ENCODE data around the gene CDH23.

CDH23 gene

GRCh38 chr10:71374481-71375233 is 22.1 kb upstream of the CDH23 start:
- no peak for TF ChIP-seq CTCF (conservative IDR thresholded peaks at IDR 0.05; ENCODE audit: low read depth, low read length)
- H3K4me3 ChIP-seq (ENCODE audit: low read length): no peak overlapping the region
- DNase-seq (ENCODE audit: low read depth): no peak

- TF ChIP-seq CTCF (conservative IDR thresholded peaks at IDR 0.05; ENCODE audit: low read depth, low read length): no peak
- DNase-seq (ENCODE audit: low read depth): no peak
- H3K4me3 ChIP-seq (ENCODE audit: low read length): no peak overlapping the region
Observed at GRCh38 chr10:71375952-71376351, 20.8 kb upstream of the CDH23 start.

DNA sequence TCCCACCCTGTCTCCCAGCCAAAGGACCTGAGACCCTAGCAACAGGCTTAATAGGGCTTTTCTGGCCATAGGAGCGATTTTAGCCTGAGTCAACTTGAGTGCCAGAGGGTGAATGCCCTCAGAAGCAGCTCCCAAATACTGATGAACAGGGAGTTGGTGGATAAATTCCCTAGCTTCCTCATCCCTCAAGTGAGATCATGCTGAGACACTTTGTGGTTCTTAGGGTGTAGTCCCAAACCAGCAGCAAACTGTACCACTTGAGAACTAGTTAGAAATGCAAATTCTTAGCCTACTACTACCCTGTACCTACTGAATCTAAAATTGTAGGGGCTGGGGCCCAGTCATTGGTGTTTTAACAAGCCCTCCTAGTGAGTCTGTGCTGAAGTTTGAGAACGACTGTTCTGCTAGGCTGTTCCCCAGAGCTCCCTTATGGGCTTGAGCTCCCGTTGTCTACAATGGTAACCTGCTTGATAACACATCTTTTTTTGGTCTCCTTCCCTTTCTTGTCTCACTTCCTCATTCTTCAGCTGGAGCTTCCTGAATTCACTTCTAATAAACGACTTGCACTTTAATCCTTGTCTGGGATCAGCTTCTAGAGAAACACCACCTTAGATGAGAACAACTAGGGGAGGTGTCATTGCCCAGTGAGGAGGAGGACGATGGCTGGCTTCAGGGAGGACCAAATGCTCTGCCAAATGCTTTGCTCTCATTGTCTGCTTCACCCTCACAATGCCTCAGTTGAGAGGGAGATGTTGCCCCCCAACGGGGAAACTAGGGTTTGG is 18.2 kb upstream of the CDH23 start:
- H3K4me3 ChIP-seq (ENCODE audit: low read length): no peak overlapping the region
- DNase-seq (ENCODE audit: low read depth): no peak
- TF ChIP-seq CTCF (conservative IDR thresholded peaks at IDR 0.05; ENCODE audit: low read depth, low read length): no peak

DNA sequence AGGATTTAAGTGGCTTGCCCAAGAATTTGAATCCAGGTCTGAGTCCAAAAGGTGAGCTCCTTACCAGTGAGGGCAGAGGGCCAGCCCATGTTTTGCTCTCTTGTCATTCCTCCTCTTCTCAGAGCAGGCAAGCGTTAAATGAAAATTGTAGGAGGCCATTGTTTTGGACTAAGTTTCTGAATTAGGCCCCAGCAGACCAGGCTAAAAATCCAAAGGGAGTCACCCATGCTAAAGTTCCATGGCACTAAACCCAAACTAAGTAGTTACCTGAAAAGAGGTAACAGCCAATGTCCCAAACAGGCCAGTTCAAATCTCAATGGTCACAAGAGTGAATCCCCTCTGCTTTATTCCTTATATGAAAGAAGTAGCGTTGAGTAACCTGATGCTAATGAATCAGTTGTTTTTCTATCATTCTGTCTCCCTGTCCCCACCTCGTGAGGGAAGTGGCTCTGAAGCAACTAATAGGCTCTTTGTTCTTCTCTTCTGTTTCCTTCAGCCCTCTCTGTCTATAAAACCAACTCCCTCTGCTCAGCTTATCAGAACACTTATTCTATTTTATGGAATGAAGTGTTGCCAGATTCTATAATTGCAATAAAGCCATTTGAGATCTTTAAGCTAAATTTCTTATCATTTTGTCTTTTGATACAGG is 17.5 kb upstream of the CDH23 start:
- H3K4me3 ChIP-seq (ENCODE audit: low read length): no peak overlapping the region
- DNase-seq (ENCODE audit: low read depth): no peak
- TF ChIP-seq CTCF (conservative IDR thresholded peaks at IDR 0.05; ENCODE audit: low read depth, low read length): no peak

DNA sequence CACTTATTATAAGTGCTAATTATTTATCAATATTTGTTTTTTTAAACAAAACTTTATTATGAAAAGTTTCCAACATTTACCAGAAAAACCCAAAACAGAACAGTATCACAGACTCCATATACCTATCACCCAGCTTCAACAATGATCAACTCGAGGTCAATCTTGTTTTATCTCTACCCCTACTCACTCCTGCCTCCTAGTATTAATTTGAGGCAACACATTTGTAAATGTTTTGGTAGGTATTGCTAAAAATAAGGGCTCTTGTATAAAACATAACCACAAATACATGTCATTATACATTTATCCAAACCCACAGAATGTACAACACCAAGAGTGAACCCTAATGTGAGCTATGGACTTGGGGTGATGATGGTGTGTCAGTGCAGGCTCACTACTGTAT is 15.9 kb upstream of the CDH23 start:
- no peak for DNase-seq (ENCODE audit: low read depth)
- H3K4me3 ChIP-seq (ENCODE audit: low read length): no peak overlapping the region
- TF ChIP-seq CTCF (conservative IDR thresholded peaks at IDR 0.05; ENCODE audit: low read depth, low read length): no peak

DNA sequence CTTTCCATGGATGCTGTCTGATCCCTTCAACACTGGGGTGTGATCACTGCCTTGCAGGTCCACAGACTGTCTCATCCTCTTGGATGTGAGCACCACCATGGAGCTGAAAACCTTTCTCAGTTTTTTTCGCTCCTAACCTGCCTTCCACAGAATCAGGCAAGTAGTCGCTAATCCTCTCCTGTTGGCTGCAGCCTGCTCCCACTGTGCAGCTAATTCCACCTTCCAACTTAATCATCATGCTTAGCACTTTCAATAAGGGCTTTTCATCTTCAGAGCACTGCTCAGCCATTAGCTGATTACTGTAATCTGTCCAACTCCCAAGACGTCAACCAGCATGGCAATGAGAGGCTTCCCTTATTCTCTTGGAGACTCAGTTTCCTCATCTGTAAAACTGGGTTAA is 15.1 kb upstream of the CDH23 start:
- no peak overlapping the region for H3K4me3 ChIP-seq (ENCODE audit: low read length)
- peak; percentile 20 for DNase-seq (ENCODE audit: low read depth)
- no peak for TF ChIP-seq CTCF (conservative IDR thresholded peaks at IDR 0.05; ENCODE audit: low read depth, low read length)

Data from retinal pigment epithelial cell (primary cell).